Naive thymus-derived CD8-positive, alpha-beta T cell (primary cell): Measurements from ENCODE around the gene ATXN1. TPM values are rescaled to one million over a fixed set of nuclear protein-coding genes. Genes with fewer than 3 reads are reported as not detected.
A peak's percentile ranks its signal among the peaks of the same experiment; 100 is the strongest.

Experiments
- ATAC-seq, 2 donors: fragments of 150-1000 bp; cut with Tn5 transposase in 1 of 2; sonication (Bioruptor Pico), chemical (Tn5 transposase) in 1 of 2; 1 replicate in 1 of 2; 2 replicates in 1 of 2; pipeline ENCODE4 v1.10.0; 2021; ENCODE audit warnings: mild to moderate bottlenecking in 2 of 2, moderate library complexity in 2 of 2
- POLR2A ChIA-PET: fragments of 350-600 bp; sonication (Branson Sonifier 250); formaldehyde crosslinking; loops from one replicate; lab custom pipeline; 2021; ENCODE audit warnings: antibody characterized with exemption; lab: Charles Lee
- DNase-seq, 10 donors: peaks; one replicate each; pipeline versions ENCODE4 v3.0.0 to v3.0.0-alpha.2; 2020 to 2022
- H3K27ac Mint-ChIP-seq, 10 donors: one replicate each; pipeline ENCODE4 v1.8.0; 2020 to 2022; ENCODE audit warnings: mild to moderate bottlenecking in 10 of 10, mixed read lengths in 10 of 10, moderate library complexity in 4 of 10, inconsistent platforms in 1 of 10
- H3K27me3 Mint-ChIP-seq, 5 donors: one replicate each; pipeline ENCODE4 v1.8.0; 2021 to 2022; ENCODE audit warnings: mixed read lengths in 5 of 5
- H3K36me3 Mint-ChIP-seq, 3 donors: one replicate each; pipeline ENCODE4 v1.8.0; 2020 to 2022; ENCODE audit warnings: mixed read lengths in 3 of 3, mild to moderate bottlenecking in 2 of 3, inconsistent platforms in 1 of 3
- H3K4me1 Mint-ChIP-seq, 4 donors: one replicate each; pipeline ENCODE4 v1.8.0; 2021 to 2022; ENCODE audit warnings: mixed read lengths in 4 of 4
- H3K4me3 Mint-ChIP-seq, 10 donors: one replicate each; pipeline ENCODE4 v1.8.0; 2020 to 2022; ENCODE audit warnings: mild to moderate bottlenecking in 10 of 10, mixed read lengths in 10 of 10, moderate library complexity in 6 of 10, inconsistent platforms in 1 of 10
- H3K9me3 Mint-ChIP-seq, 9 donors: one replicate each; pipeline ENCODE4 v1.8.0; 2020 to 2022; ENCODE audit warnings: mixed read lengths in 9 of 9, mild to moderate bottlenecking in 3 of 9, inconsistent platforms in 1 of 9, moderate library complexity in 1 of 9
- polyA plus RNA-seq, 3 donors: library from polyadenylated mRNA; unstranded; fragments of 300-500 nt; fragmentation: Illumina TruSeq; gene quantifications; one replicate each; pipeline ENCODE4 v1.2.3, GENCODE V29; 2021
- total RNA-seq, 8 experiments: library from RNA in 2 of 8; stranded (reverse) in 2 of 8; gene quantifications; one replicate each; pipeline ENCODE4 v1.2.3 and lab custom pipeline; 2021 to 2026

The ATXN1 gene
- total and polyA plus RNA-seq, 5 experiments from 2014 or later: 2.7 to 42.3 (median 8.2) TPM

- ATAC-seq: no peak
- Mint-ChIP-seq H3K36me3 (peaks cover 0 to 23% (median 8%) of the 10 kb centered on the region in 3 donors), H3K4me1 (peaks cover 10 to 22% (median 17%) of the 10 kb centered on the region in 4 donors), H3K9me3 (no peaks in the 10 kb centered on the region), H3K4me3 (no peak overlapping the region), H3K27me3 (no peaks in the 10 kb centered on the region), H3K27ac (peak overlapping the region in 1 of 10 donors; percentile 39)
- POLR2A ChIA-PET: no interaction called here
- no peak for DNase-seq
Measured at GRCh38 chr6:16648003-16648402, 113.3 kb downstream of the ATXN1 start.

- Mint-ChIP-seq H3K4me1 (peaks cover 8 to 16% (median 12%) of the 10 kb centered on the region in 4 donors), H3K27me3 (no peaks in the 10 kb centered on the region), H3K36me3 (peaks cover 0 to 23% (median 11%) of the 10 kb centered on the region in 3 donors), H3K4me3 (no peak overlapping the region), H3K27ac (no peak overlapping the region), H3K9me3 (no peaks in the 10 kb centered on the region)
- ATAC-seq: no peak
- no peak for DNase-seq
- POLR2A ChIA-PET: no interaction called here
Measured at GRCh38 chr6:16647422-16647821, 113.8 kb downstream of the ATXN1 start.

DNA sequence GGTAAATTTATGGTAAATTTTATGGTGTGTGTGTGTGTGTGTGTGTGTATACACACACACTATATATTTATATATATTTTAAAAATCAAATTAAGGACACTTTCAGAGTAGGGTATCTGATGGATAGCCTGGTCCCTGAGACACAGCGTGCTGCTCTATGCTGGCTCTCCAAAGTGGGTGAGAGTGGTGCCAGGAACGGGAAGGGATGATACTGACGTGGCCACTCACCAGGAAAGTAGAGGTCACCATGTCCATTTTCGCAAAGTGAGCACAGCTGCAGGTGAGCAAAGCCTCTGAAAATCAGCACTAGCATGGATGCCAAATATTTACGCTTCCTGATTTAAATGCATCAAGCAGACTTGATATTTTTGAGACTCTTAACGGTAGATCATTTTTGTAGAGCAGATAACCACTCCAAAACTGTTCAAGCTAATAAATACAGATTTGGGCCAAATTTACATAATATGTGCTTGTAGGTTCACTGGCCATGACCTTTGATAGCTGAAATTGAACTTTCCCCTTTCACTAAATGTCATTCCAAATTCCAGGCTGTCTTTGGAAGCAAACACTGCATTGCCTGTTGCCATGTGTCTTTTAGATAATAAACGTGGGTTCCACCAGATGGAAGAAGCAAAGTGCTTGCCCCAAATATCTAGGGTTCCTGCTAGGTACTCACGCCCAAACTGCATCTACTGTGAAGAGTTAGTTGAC is 116.6 kb downstream of the ATXN1 start:
- no peaks in the 10 kb centered on the region for H3K27me3 Mint-ChIP-seq
- peaks cover 0 to 3% (median 1%) of the 10 kb centered on the region in 4 donors for H3K4me1 Mint-ChIP-seq
- peaks cover 7 to 27% (median 25%) of the 10 kb centered on the region in 3 donors for H3K36me3 Mint-ChIP-seq
- H3K4me3 Mint-ChIP-seq: no peak overlapping the region
- POLR2A ChIA-PET: interaction anchor here (0.6 kb wide), 1 partner anchor 1805 kb away, joined by 3 read pairs; no protein-coding TSS in a partner anchor
- ATAC-seq: no peak
- peaks cover 0 to 7% (median 0%) of the 10 kb centered on the region in 9 donors for H3K9me3 Mint-ChIP-seq
- DNase-seq: no peak
- no peak overlapping the region for H3K27ac Mint-ChIP-seq

GRCh38 chr6:16639684-16640480 is 121.4 kb downstream of the ATXN1 start:
- no peaks in the 10 kb centered on the region for H3K27me3 Mint-ChIP-seq
- ATAC-seq: no peak
- peak overlapping the region in 2 of 10 donors; percentile 36 to 61 for H3K27ac Mint-ChIP-seq
- peaks cover 7 to 40% (median 28%) of the 10 kb centered on the region in 3 donors for H3K36me3 Mint-ChIP-seq
- DNase-seq: no peak
- POLR2A ChIA-PET: no interaction called here
- peaks cover 0 to 7% (median 0%) of the 10 kb centered on the region in 9 donors for H3K9me3 Mint-ChIP-seq
- H3K4me1 Mint-ChIP-seq: peaks cover 4 to 15% (median 6%) of the 10 kb centered on the region in 4 donors
- H3K4me3 Mint-ChIP-seq: no peak overlapping the region

GRCh38 chr6:16637635-16638034 is 123.6 kb downstream of the ATXN1 start:
- Mint-ChIP-seq H3K36me3 (peaks cover 7 to 34% (median 21%) of the 10 kb centered on the region in 3 donors), H3K4me3 (no peak overlapping the region), H3K4me1 (peaks cover 12 to 27% (median 17%) of the 10 kb centered on the region in 4 donors), H3K27ac (no peak overlapping the region), H3K9me3 (peaks cover 0 to 7% (median 0%) of the 10 kb centered on the region in 9 donors), H3K27me3 (no peaks in the 10 kb centered on the region)
- POLR2A ChIA-PET: no interaction called here
- no peak for ATAC-seq
- no peak for DNase-seq

DNA sequence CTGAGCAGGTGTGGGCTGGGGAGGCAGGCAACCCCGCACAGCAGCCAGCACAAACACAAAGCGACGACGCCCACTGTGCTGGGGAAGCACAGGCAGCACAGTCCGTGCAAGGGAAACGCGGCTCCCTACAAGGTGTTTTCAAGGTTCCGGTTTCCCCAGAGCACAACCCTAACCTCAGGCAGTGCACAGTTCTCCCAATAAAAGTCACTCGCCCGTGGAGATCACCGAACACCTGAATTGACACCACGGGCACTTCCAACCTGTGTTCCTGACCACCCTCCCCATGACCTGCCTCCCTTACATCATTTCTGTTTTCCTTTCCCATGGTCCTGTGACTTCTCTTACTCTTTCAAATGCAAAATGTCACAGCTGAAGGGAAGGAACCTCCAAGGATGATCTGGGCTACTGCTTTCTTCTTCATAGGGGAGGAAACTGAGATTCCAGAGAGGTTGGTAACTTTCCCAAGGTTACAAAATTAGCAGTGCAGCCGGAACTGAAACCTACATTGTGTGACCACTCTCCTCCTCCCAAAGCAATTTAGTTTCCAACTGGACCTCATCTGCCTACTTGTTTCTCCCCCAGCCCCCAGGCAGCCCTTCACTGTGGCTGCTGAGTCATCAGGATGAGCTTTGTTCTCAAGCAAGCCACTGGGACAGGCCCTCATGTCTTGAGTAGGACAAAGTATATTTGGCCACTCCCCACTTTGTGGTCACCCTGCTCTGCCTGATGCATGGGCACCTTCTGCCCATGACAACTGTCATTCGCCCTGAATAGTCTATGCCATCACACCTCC is 125.3 kb downstream of the ATXN1 start:
- Mint-ChIP-seq H3K27ac (peak overlapping the region in 1 of 10 donors; percentile 37), H3K4me3 (no peak overlapping the region), H3K36me3 (peaks cover 0 to 24% (median 24%) of the 10 kb centered on the region in 3 donors), H3K9me3 (no peaks in the 10 kb centered on the region), H3K4me1 (peaks cover 12 to 27% (median 19%) of the 10 kb centered on the region in 4 donors), H3K27me3 (no peaks in the 10 kb centered on the region)
- ATAC-seq (no peak), DNase-seq (no peak)
- POLR2A ChIA-PET: no interaction called here

GRCh38 chr6:16635291-16635809 is 125.9 kb downstream of the ATXN1 start:
- H3K4me1 Mint-ChIP-seq: peaks cover 12 to 27% (median 19%) of the 10 kb centered on the region in 4 donors

GRCh38 chr6:16634855-16635254 is 126.4 kb downstream of the ATXN1 start:
- peaks cover 12 to 27% (median 19%) of the 10 kb centered on the region in 4 donors for H3K4me1 Mint-ChIP-seq
- H3K9me3 Mint-ChIP-seq: no peaks in the 10 kb centered on the region
- H3K27ac Mint-ChIP-seq: peak overlapping the region in 2 of 10 donors; percentile 19 to 38
- DNase-seq (no peak), ATAC-seq (no peak)
- POLR2A ChIA-PET: no interaction called here
- H3K27me3 Mint-ChIP-seq: no peaks in the 10 kb centered on the region
- no peak overlapping the region for H3K4me3 Mint-ChIP-seq
- H3K36me3 Mint-ChIP-seq: peaks cover 0 to 29% (median 27%) of the 10 kb centered on the region in 3 donors

More at GRCh38 chr6:16635291-16635809, 125.9 kb downstream of the ATXN1 start:
- no peak for ATAC-seq
- no peak for DNase-seq
- no peaks in the 10 kb centered on the region for H3K27me3 Mint-ChIP-seq
- no peak overlapping the region for H3K4me3 Mint-ChIP-seq
- no peaks in the 10 kb centered on the region for H3K9me3 Mint-ChIP-seq
- H3K36me3 Mint-ChIP-seq: peaks cover 0 to 24% (median 24%) of the 10 kb centered on the region in 3 donors
- H3K27ac Mint-ChIP-seq: no peak overlapping the region
- POLR2A ChIA-PET: no interaction called here

- Mint-ChIP-seq H3K4me3 (no peak overlapping the region), H3K27me3 (no peaks in the 10 kb centered on the region), H3K4me1 (peaks cover 12 to 27% (median 19%) of the 10 kb centered on the region in 4 donors), H3K36me3 (peaks cover 0 to 27% (median 24%) of the 10 kb centered on the region in 3 donors), H3K9me3 (peaks cover 0 to 1% (median 0%) of the 10 kb centered on the region in 9 donors), H3K27ac (peak overlapping the region in 3 of 10 donors; percentile 2 to 16 (median 4))
- DNase-seq: no peak
- ATAC-seq: no peak
- POLR2A ChIA-PET: no interaction called here
Measured at GRCh38 chr6:16633961-16634360, 127.3 kb downstream of the ATXN1 start.

DNA sequence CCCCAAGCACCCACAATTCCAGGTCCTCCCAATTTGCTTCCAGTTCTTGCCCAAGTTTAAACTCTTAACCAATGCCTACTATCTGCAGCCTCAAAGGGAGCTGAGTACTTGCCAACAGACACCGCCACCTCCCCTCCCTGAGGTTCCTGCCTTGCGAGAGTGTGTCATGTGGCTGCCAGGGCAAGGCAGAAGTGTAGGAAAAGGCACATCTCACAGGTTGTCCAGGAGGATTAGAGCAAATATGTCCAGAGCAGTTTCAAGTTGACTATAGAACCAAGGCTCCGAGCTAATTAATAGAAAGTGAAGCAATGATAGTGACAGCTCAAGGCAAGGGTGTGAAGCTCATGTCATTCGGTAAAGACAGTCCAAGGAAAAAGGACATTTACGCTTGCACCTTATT is 127.8 kb downstream of the ATXN1 start:
- POLR2A ChIA-PET: no interaction called here
- no peaks in the 10 kb centered on the region for H3K27me3 Mint-ChIP-seq
- peaks cover 0 to 27% (median 22%) of the 10 kb centered on the region in 3 donors for H3K36me3 Mint-ChIP-seq
- H3K4me3 Mint-ChIP-seq: peak overlapping the region in 1 of 10 donors; percentile 66
- ATAC-seq: no peak
- DNase-seq: no peak
- H3K9me3 Mint-ChIP-seq: peaks cover 0 to 4% (median 0%) of the 10 kb centered on the region in 9 donors
- H3K4me1 Mint-ChIP-seq: peaks cover 12 to 27% (median 19%) of the 10 kb centered on the region in 4 donors
- H3K27ac Mint-ChIP-seq: peak overlapping the region in 2 of 10 donors; percentile 44 to 73

- peaks cover 0 to 26% (median 20%) of the 10 kb centered on the region in 3 donors for H3K36me3 Mint-ChIP-seq
- peaks cover 0 to 4% (median 0%) of the 10 kb centered on the region in 9 donors for H3K9me3 Mint-ChIP-seq
- H3K4me1 Mint-ChIP-seq: peaks cover 12 to 27% (median 21%) of the 10 kb centered on the region in 4 donors
- POLR2A ChIA-PET: no interaction called here
- no peak for ATAC-seq
- DNase-seq: no peak
- no peaks in the 10 kb centered on the region for H3K27me3 Mint-ChIP-seq
- H3K4me3 Mint-ChIP-seq: no peak overlapping the region
- H3K27ac Mint-ChIP-seq: peak overlapping the region in 1 of 10 donors; percentile 7
Measured at GRCh38 chr6:16632101-16632500, 129.2 kb downstream of the ATXN1 start.
